Glutamatergic neuron (in vitro differentiated cells): ENCODE measurements around the gene FAM83D. TPM values are rescaled to one million over a fixed set of nuclear protein-coding genes. Genes with fewer than 3 reads are reported as not detected.
"Not testable (repeated sequence)": the region's sequence is repeated elsewhere in the genome, so short reads cannot be mapped to it uniquely, and the experiment has no call there.

Experiments
- DNase-seq: peaks from one replicate; pipeline ENCODE4 v3.0.0; 2022
- H3K27ac Mint-ChIP-seq: one replicate; pipeline ENCODE4 v1.8.0; 2020; ENCODE audit warnings: mild to moderate bottlenecking, mixed read lengths, inconsistent platforms; ENCODE audit not compliant: unreplicated experiment
- H3K27me3 Mint-ChIP-seq: one replicate; pipeline ENCODE4 v1.8.0; 2020; ENCODE audit warnings: mild to moderate bottlenecking, moderate library complexity, mixed read lengths, inconsistent platforms; ENCODE audit not compliant: unreplicated experiment
- H3K36me3 Mint-ChIP-seq: one replicate; pipeline ENCODE4 v1.8.0; 2020; ENCODE audit warnings: mild to moderate bottlenecking, mixed read lengths, inconsistent platforms; ENCODE audit not compliant: unreplicated experiment
- H3K4me1 Mint-ChIP-seq: one replicate; pipeline ENCODE4 v1.8.0; 2020; ENCODE audit warnings: mild to moderate bottlenecking, low read depth, mixed read lengths, inconsistent platforms; ENCODE audit not compliant: unreplicated experiment
- H3K4me3 Mint-ChIP-seq: one replicate; pipeline ENCODE4 v1.8.0; 2020; ENCODE audit warnings: mild to moderate bottlenecking, mixed read lengths, inconsistent platforms; ENCODE audit not compliant: unreplicated experiment
- H3K9me3 Mint-ChIP-seq: one replicate; pipeline ENCODE4 v1.8.0; 2020; ENCODE audit warnings: mild to moderate bottlenecking, moderate library complexity, mixed read lengths, inconsistent platforms; ENCODE audit not compliant: unreplicated experiment
- CTCF ChIP-seq: fragments of 200-600 bp; sonication (generic); IDR thresholded peaks from one replicate; pipeline ENCODE4 v1.5.0; 2021; ENCODE audit not compliant: partially characterized antibody, unreplicated experiment
- total RNA-seq: library from RNA; stranded (reverse); fragmentation: NEBNext Ultra II Directional; extraction: Animal tissue kit (Norgen Biotek cat#: 25700); gene quantifications from one replicate; pipeline ENCODE4 v1.2.1, GENCODE V29; 2021; ENCODE audit not compliant: unreplicated experiment

The FAM83D gene
- total RNA-seq, 1 donor from 2014 or later = 4.9 TPM

GRCh38 chr20:38953630-38954340 lies 27.6 kb downstream of the FAM83D start:
- TF ChIP-seq CTCF = no peak
- Mint-ChIP-seq H3K27ac (no peak overlapping the region), H3K4me1 (no peaks in the 10 kb centered on the region), H3K27me3 (no peaks in the 10 kb centered on the region), H3K36me3 (no peaks in the 10 kb centered on the region), H3K9me3 (no peaks in the 10 kb centered on the region), H3K4me3 (no peak overlapping the region)
- no peak for DNase-seq

DNA sequence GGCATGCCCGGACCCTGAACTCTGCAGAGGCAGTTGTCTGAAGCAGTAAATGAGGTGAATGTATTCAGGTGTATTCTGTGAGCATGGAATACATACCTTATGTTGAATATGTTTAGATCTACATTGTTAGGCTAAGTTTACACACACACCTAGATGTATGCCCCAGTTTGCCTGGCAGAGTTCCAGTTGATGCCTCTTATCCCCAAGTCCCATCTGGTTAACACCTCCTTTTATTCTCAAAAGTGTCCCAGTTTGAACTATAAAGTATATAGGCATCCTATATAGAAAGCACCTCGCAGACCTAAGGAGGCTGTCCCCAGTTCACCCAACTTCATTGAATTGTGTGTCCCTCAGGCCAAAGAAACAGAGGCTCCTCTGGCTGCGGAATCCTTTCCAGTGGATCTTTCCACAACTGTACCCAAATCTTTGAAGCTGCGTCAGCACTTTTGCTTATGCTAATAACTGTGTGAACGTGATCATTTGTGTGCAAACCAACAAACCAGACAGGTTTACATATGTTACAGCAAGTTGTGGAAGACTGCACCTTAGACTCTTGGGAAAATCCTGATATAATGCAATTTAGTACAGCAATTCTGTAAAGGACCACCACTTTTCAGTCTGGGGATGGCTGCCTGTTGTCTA lies 31.1 kb downstream of the FAM83D start:
- peaks cover 2% of the 10 kb centered on the region for H3K27me3 Mint-ChIP-seq
- H3K4me3 Mint-ChIP-seq = no peak overlapping the region
- DNase-seq = no peak
- no peaks in the 10 kb centered on the region for H3K9me3 Mint-ChIP-seq
- H3K4me1 Mint-ChIP-seq = peaks cover 5% of the 10 kb centered on the region
- H3K36me3 Mint-ChIP-seq = no peaks in the 10 kb centered on the region
- no peak for TF ChIP-seq CTCF
- no peak overlapping the region for H3K27ac Mint-ChIP-seq

DNA sequence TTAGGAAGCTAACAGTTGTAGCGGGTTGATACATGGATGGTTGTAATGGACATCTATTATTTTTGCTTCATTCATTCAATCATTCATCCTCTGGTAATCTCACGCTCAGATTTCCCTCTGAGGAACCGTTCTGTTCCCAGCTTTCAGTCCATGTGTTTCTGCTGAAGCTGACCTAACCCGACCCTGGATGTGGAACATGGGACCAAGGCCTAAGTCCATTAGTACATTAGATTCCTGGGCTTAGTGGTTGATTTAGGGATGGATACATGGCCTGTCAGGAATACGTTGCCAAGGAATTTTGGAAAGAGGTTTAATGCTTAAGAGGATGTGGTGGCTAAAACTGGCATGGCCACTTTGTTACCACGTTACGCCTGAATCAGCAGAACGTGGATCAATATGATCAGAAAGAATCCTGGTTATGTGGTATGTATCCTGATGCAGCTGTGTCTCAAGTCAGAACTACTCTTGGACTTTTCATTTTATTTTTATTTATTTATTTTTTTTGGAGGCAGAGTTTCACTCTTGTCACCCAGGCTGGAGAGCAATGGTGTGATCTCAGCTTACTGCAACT lies 31.8 kb downstream of the FAM83D start:
- no peak for TF ChIP-seq CTCF
- Mint-ChIP-seq H3K36me3 (no peaks in the 10 kb centered on the region), H3K4me1 (peaks cover 9% of the 10 kb centered on the region), H3K9me3 (peaks cover 2% of the 10 kb centered on the region), H3K4me3 (no peak overlapping the region), H3K27me3 (peaks cover 5% of the 10 kb centered on the region), H3K27ac (no peak overlapping the region)
- no peak for DNase-seq

DNA sequence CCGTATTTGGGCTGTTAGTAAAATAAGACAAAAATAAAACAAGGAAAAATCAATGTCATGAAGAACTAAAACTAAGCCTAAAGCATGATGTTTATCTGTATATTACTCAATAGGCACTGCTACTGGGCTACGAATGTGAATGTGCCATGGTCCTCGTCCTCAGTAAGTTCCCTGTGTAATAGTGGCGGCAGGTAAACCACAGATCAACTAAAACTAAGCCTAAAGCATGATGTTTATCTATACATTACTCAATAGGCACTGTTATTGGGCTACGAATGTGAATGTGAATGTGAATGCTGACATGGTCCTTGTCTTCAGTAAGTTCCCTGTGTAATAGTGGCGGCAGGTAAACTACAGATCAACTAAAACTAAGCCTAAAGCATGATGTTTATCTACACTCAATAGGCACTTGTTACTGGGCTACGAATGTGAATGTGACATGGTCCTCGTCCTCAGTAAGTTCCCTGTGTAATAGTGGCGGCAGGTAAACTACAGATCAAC lies 34.0 kb downstream of the FAM83D start:
- DNase-seq, H3K36me3 Mint-ChIP-seq, H3K27ac Mint-ChIP-seq, H3K4me3 Mint-ChIP-seq, H3K9me3 Mint-ChIP-seq, H3K27me3 Mint-ChIP-seq: not testable (repeated sequence)
- peaks cover 12% of the 10 kb centered on the region for H3K4me1 Mint-ChIP-seq

DNA sequence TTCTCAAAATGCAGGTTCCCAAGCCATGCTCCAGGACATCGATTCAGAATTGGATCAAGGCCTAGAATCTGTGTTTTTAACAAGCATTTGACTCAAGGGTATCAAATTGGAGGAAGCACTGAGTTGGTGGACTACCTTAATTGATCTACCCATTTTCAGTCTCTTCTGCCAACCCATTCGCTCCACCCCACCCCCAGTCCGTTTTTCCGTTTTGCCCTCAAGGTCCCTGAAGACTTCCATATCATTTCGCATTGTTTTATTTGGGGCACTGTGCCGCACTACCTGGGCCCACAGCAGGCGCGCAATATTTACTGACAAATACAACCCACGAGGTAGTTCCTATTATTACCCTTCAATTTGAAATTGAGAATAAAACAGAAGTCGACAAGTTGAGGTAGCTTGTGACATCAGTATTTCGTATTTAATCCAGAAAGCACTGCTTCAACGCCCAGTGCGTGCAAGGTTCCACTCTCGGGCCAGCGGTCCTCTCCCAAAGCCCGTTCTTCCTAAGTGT lies 35.4 kb downstream of the FAM83D start:
- Mint-ChIP-seq H3K36me3 (no peaks in the 10 kb centered on the region), H3K4me1 (peaks cover 12% of the 10 kb centered on the region), H3K4me3 (peak overlapping the region; percentile 91), H3K27me3 (peaks cover 5% of the 10 kb centered on the region), H3K9me3 (peaks cover 2% of the 10 kb centered on the region), H3K27ac (peak overlapping the region; percentile 83)
- TF ChIP-seq CTCF = no peak
- no peak for DNase-seq
